Fibroblast of skin of abdomen (primary cell): ENCODE data around the gene KIF7. TPM values are rescaled to one million over a fixed set of nuclear protein-coding genes. Genes with fewer than 3 reads are reported as not detected.
"Not testable (repeated sequence)": the region's sequence is repeated elsewhere in the genome, so short reads cannot be mapped to it uniquely, and the experiment has no call there.

Experiments
- DNase-seq: peaks from one replicate; pipeline ENCODE4 v3.0.0-alpha.2; 2013
- polyA plus RNA-seq, 2 experiments: library from polyadenylated mRNA; unstranded; fragments of 120-200 nt; gene quantifications; one replicate each; pipeline ENCODE4 v1.2.1, GENCODE V29; 2013; ENCODE audit not compliant: insufficient read length in 2 of 2

The KIF7 gene
- 12.7 TPM for polyA plus RNA-seq (2013, experiment 1 of 2; ENCODE audit: insufficient read length)
- 13.0 TPM for polyA plus RNA-seq (2013, experiment 2 of 2; ENCODE audit: insufficient read length)

DNA sequence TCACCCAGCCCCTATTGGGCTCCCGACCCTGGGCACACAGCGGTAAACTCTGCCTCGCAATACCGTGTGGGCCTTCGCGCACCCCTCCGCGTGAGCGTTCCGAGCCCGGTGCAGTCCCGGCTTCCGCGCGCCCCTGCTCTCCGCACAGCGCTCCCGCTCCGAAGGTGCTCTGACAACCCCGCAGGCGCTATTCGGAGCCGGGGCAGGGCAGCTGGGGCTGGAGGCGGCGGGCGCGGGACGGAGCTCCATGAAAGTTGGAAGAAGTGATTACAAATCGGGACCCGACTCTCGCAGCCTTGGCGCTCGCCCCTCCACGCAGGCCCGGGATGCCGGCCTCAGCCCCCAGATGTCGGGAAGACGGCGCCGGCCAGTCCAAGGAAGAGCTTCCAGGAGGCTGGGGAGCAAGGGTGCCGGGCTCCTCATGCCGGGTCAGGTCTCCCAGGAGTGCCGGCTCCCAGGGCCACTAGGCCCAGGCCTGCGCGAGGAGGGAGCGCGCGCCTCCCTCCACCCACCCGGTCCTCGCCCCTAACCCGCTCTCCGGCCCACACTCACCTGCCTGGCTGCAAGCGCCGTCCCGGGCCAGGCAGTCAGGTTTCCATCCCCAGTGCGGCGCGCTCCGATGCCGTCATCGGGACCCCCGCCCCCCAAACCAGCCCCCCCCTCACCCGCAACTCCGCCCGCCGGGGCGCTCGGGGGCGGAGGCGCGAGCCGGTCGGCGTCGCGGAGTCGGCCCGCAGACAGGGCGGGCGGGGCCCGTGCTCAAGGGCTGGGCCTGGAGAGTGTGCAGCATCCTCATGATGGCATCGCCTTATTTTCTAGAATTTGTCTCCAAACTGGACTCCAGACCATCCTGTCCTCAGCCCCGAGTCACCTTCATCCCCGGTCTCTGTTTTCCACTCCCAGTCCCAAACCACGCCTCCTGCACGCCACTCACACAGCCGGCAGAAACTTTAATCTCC is at the start of gene KIF7:
Gene KIF7 (minus strand): TSS at position 621 of the 959 bp plus-strand sequence. CDS start 2,537 bp downstream, outside the sequence.
- peak; percentile 69 for DNase-seq

DNA sequence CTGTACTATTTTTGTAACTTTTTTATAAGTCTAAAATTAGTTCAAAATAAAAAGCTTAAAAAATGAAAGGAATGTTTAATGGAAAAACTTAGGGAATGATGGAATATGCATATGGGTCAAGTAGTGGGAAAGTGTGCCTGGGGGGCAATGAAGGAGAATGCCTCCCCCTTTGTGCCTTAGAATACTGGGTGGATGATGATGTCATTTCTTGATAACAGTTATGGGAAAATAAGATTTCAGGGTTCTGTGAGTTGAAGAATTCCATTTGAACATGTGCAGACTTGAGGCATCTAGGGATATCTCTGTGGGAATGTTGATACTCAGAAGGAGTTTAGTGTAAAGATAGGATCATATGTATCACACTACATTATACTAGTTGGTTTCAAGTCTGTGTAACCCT is 49.1 kb upstream of the KIF7 start:
- no peak for DNase-seq

DNA sequence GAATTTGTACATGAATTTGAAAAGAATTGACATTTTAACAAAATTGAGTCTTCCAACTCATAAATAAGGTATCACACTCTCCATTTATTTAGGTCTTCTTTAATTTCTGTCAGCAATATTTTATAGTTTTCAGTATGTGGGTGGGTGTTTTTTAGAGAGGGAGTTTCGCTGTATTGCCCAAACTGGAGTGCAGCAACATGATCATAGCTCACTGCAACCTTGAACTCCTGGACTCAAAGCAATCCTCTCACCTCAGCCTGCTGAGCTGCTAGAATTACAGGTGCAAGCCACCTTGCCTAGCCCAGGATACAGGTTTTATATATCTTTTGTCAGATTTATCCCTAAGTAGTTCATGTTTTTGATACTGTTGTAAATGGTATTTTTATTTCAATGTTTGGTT is 39.9 kb upstream of the KIF7 start:
- no peak for DNase-seq

DNA sequence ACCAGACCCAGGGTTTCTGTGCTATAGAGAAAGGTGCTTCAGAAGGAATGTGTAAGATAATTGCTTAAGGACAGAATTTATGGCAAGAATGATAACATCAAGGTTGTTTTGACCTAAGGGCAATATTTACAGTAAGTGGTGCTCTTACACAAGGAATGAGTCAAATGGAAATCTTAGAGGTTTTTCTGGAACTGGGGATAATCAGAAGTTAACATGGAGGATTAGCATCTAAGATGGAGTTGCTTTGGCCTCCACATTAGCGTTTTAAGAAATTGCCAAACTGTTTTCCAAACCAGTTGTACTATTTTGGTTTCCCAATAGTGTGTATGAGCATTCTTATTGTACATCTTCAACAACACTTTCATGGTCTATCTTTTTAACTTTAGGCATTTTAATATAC is 38.4 kb upstream of the KIF7 start:
- DNase-seq: no peak

- DNase-seq: no peak
These were observed 37.8 kb upstream of the KIF7 start for GRCh38 chr15:89693091-89693490.

- peak; percentile 71 for DNase-seq
These were observed 35.3 kb upstream of the KIF7 start, which contains the start of the genes PEX11A and WDR93 for GRCh38 chr15:89690276-89691218. TSS of gene PEX11A (minus strand) at chr15:89690754. CDS start at chr15:89690632, 122 bp downstream. TSS of gene WDR93 (plus strand) at chr15:89690811. CDS start at chr15:89701747, 10,936 bp downstream.

DNA sequence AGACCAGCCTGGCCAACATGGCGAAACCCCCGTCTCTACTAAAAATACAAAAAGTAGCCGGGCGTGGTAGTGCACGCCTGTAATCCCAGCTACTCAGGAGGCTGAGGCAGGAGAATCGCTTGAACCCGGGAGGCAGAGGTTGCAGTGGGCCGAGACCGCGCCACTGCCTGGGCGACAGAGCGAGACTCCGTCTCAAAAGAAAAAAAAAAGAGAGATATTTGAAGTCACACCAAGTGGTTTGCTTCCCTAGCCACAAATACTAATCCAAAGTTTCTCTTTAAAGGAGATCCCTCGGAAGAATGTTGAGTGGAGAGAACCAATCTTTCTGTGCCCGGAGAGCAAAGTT is 34.6 kb upstream of the KIF7 start:
- not testable (repeated sequence) for DNase-seq

- DNase-seq: no peak
These were observed 31.3 kb upstream of the KIF7 start for GRCh38 chr15:89686522-89686921.

DNA sequence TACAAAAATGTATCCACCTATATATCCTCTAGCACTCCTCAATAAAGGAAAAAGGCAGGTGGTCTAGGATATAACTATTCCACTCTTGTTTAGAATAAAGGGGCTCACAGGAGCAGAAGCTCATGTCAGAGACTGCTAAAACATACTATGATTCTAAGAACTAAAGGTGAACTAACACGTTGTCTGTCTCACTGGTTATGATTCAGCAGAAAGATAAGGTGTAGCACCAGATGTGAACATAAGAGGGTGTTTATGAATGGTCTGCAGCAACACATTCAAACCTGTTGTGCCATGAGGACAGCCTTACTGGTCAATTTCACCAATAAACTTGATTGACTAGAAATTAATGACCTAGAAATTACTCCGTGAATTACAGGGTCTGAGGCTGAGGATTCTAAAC is 30.7 kb upstream of the KIF7 start:
- DNase-seq: no peak

DNA sequence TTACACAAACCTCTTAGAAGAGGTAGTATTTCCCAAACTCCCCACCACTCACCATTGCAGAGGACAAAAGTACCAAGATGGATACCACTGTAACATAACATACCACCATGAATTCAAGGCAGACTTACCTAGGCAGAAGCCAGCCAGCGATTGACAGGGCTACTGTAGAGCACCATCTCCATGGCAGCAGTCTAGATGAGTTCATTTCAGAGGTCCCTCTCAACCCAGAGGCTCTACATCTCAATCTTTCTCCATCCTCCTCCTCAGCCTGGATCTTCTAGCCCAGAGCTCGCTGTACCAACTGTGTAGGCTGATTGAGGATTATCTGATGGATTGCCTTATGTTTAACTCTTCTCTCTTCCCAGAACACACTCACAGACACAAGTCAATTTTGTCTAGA is 25.9 kb upstream of the KIF7 start:
- no peak for DNase-seq

DNA sequence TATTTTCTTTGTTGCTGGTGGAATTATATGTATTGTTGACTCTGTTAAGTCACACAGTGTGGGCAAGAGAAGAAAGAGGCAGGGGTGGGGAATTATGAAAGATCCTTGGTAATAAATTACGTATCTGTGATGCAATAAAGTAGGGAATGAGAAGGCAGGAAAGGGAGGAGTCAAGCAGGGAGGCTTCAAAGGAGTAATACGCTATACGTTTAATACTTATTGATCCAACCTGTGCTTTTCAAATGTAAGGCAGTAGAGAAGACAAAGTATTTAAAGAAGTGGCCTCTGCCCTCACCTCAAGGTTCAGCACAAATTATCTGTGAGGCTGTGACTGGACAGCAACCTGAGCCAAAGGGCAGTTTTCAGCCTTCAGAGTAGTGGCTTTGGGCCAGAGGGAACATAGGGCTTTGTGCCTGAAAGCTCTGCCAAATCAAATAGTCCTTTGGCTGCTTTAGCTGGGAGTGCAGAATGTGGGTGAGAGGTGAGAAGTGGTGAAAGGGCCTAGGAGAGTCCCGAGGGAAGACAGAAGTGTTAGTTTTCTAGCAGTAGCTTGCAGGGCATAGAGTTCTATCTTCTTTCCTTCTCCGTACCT is 25.1 kb upstream of the KIF7 start:
- peak; percentile 9 for DNase-seq

DNA sequence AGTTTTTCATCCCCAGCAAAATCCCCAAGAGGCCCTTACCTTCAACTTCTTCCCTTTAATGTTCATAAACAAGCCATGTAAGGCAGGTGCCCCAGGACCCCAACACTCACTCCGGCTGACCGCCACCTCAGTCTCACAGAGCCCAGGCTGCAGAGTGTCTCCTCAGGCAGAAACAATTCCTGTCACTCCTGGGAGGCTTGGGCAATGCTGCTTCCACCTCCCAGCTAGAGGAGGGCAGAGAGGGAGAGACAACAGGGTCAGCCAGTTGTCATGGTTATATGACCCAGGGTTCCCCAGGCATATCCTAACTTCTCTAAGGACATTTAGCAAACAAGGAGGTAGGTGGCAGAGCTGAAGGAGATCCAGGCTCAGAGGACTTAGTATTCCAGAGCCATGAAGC is 23.9 kb upstream of the KIF7 start, which contains the start of gene PLIN1:
Gene PLIN1 (minus strand): TSS at position 156 of the 400 bp plus-strand sequence. CDS start 1,878 bp downstream, outside the sequence.
- no peak for DNase-seq

DNA sequence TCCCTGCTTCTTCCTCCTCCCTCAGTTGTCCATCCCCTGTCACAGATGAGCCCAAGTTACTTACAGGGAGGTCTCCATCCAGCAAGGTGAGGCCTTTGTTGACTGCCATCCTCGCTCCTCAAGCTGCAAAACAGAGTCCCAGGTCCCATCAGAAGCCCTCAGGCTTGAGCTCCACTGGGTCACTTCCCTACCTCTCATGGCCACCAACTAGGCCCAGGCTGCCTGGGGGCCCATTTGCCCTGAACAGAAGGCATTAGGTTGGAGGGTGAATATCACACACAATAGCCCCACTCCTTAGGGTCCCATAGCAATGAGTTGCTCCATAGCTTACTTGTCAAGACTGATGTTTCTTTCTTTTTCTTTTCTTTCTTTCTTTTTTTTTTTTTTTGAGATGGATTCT is 22.1 kb upstream of the KIF7 start:
- DNase-seq: no peak

GRCh38 chr15:89675606-89676005 is 20.3 kb upstream of the KIF7 start:
- no peak for DNase-seq

DNA sequence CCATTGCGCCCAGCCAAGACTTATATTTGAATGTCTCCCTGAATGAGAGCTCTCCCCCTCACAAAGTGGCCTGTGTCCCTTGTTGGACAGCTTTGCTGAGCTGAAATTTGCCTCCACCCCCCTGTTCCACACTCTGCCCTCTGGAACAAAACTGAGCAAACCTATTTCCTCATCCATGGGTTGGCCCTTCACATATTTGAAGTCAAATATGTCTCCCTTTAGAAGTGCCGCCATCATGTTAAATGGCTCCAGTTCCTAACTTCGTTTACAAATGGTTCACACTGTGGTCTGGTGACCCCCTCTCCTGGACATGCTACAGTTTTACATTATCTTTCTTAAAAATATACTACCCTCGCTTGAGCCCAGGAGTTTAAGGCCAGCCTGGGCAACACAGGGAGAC is 19.3 kb upstream of the KIF7 start:
- no peak for DNase-seq

DNA sequence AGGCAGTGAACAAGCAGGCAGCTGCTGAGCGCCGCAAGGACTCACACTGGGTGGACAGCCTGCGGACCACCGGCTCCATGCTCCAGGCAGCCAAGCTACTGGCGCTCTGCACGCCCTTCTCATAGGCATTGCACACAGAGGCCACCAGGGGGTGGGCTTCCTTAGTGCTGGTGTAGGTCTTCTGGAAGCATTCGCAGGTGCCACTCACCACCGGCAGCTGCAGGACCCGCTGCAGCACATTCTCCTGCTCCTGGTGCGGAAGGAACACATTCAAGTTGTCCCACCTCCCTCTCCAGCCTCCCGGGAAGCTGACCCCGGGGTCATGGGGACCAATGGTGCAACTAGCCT is 17.9 kb upstream of the KIF7 start:
- no peak for DNase-seq

DNA sequence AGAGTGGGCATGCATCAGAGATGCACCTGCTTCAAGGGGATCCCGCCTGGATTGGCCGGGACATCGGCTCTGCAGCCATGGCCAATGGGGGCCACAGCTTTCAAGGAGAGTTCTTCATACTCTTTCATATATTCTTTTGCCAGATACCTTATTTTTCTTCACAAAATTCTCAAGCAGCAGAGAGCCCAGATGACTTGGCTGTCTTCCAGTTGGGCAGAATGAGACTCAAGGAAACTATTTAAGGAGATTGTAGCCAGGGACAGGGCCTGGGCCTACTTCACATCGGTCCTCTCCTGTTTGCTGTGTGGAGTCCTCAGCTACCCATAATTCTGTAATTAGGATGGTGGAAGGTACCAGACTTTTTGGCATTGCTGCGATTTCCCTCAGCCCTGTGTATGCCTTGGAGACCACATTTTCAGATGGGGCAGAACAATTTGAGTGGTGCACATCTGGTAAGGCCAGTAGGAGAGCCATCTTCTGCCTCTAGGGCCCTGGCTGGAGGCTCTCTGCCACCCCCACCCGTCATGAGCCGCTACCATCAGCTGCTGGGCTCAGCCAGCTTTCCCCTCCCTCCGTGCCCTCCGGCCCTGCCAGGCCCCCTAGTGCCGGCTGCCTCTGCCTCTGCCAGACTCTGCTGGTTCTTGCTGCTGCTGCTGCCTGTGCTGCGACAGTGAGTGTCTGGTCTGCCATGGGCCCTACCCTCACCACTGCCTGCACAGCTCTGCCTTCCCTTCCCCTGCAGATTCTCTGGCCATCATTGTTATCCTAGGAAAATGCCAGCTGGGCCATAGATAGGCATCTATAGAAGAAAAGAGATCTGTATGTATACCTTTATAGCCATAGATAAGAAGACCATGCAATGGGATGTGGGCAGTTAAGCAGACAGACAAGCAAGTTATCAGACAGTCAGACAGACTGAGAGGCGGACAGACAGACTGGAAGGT is 17.2 kb upstream of the KIF7 start:
- peak; percentile 32 for DNase-seq

DNA sequence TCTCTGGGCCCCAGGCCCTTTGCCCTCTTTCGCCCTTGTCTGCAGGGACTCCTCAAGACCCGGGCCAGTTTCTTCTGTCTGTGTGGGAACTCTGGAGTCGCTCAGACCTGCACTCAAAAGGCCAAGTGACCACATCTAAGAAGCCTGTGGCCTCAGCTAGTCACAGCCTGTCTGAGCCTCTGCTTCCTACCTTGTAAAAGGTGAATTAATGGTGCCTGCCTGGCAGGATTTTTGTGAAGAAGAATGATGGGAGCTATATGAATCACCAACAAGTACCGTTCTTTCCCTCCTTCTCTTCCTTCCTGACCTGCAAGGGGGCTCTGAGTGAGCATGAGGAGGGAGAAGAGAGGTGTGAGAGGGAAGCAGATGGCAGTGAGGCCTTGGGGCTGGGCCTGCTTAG is 16.4 kb upstream of the KIF7 start:
- DNase-seq: no peak

- no peak for DNase-seq
These were observed 15.8 kb upstream of the KIF7 start for GRCh38 chr15:89670971-89671560.

DNA sequence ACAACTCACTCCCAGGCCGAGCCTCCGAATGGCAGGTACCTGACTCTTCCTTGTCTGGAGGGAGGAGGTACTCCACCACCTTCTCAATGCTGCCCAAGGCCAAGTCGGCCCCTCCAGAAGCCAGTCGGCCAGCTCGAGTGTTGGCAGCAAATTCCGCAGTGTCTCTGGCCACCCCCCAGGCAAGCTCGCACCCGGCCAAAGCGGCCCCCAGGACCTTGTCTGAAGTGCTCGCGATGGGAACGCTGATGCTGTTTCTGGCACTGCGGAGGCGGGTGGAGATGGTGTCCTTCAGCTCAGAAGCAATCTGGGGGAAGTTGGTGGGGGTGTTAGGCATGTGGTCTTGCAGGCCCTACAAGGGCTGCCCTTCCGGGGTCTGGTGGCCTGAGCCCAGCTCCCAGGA is 14.7 kb upstream of the KIF7 start:
- no peak for DNase-seq

GRCh38 chr15:89669309-89669865 is 14.1 kb upstream of the KIF7 start:
- no peak for DNase-seq
